ENCODE data around the gene FIBIN. TPM values are rescaled to one million over a fixed set of nuclear protein-coding genes. Genes with fewer than 3 reads are reported as not detected.
"Not testable (repeated sequence)": the region's sequence is repeated elsewhere in the genome, so short reads cannot be mapped to it uniquely, and the experiment has no call there.

FIBIN gene
- total RNA-seq, result 4.0 and 12.3 TPM in 2 replicates
- polyA plus RNA-seq (2012), result 8.2 TPM

GRCh38 chr11:26993965-26994457 is at the start of gene FIBIN:
TSS of gene FIBIN (plus strand) at chr11:26994112. CDS start at chr11:26994527, 415 bp downstream.
- DNase-seq (ENCODE audit: low read depth), result peak; percentile 74

- no peak for DNase-seq (ENCODE audit: low read depth)
Observed at GRCh38 chr11:26944866-26945664, 48.8 kb upstream of the FIBIN start.

GRCh38 chr11:26946257-26946716 is 47.6 kb upstream of the FIBIN start:
- DNase-seq (ENCODE audit: low read depth), result no peak

GRCh38 chr11:26947379-26947844 is 46.5 kb upstream of the FIBIN start:
- peak; percentile 85 for DNase-seq (ENCODE audit: low read depth)

GRCh38 chr11:26947904-26948639 is 45.8 kb upstream of the FIBIN start:
- DNase-seq (ENCODE audit: low read depth), result no peak

GRCh38 chr11:26948881-26949280 is 45.0 kb upstream of the FIBIN start:
- no peak for DNase-seq (ENCODE audit: low read depth)

- no peak for DNase-seq (ENCODE audit: low read depth)
Observed at GRCh38 chr11:26949846-26950245, 44.1 kb upstream of the FIBIN start.

GRCh38 chr11:26950260-26950719 is 43.6 kb upstream of the FIBIN start:
- peak; percentile 7 for DNase-seq (ENCODE audit: low read depth)

GRCh38 chr11:26951809-26952515 is 42.0 kb upstream of the FIBIN start:
- peak; percentile 41 for DNase-seq (ENCODE audit: low read depth)

- no peak for DNase-seq (ENCODE audit: low read depth)
Observed at GRCh38 chr11:26953770-26954392, 40.0 kb upstream of the FIBIN start.

- DNase-seq (ENCODE audit: low read depth), result no peak
Observed at GRCh38 chr11:26958005-26958701, 35.8 kb upstream of the FIBIN start.

- no peak for DNase-seq (ENCODE audit: low read depth)
Observed at GRCh38 chr11:26958702-26959049, 35.2 kb upstream of the FIBIN start.

- DNase-seq (ENCODE audit: low read depth), result no peak
Observed at GRCh38 chr11:26960281-26960680, 33.6 kb upstream of the FIBIN start.

GRCh38 chr11:26963764-26964163 is 30.1 kb upstream of the FIBIN start:
- no peak for DNase-seq (ENCODE audit: low read depth)

GRCh38 chr11:26964339-26964738 is 29.6 kb upstream of the FIBIN start:
- no peak for DNase-seq (ENCODE audit: low read depth)

GRCh38 chr11:26964847-26965485 is 28.9 kb upstream of the FIBIN start:
- not testable (repeated sequence) for DNase-seq (ENCODE audit: low read depth)

GRCh38 chr11:26971961-26972360 is 22.0 kb upstream of the FIBIN start:
- DNase-seq (ENCODE audit: low read depth), result no peak

- peak; percentile 68 for DNase-seq (ENCODE audit: low read depth)
Observed at GRCh38 chr11:26974069-26974783, 19.7 kb upstream of the FIBIN start.

GRCh38 chr11:26974996-26975395 is 18.9 kb upstream of the FIBIN start:
- no peak for DNase-seq (ENCODE audit: low read depth)

All from myocyte (in vitro differentiated cells).